ENCODE results near the gene DGKK.
"Not testable (repeated sequence)": the region's sequence is repeated elsewhere in the genome, so short reads cannot be mapped to it uniquely, and the experiment has no call there.

The DGKK gene

DNA sequence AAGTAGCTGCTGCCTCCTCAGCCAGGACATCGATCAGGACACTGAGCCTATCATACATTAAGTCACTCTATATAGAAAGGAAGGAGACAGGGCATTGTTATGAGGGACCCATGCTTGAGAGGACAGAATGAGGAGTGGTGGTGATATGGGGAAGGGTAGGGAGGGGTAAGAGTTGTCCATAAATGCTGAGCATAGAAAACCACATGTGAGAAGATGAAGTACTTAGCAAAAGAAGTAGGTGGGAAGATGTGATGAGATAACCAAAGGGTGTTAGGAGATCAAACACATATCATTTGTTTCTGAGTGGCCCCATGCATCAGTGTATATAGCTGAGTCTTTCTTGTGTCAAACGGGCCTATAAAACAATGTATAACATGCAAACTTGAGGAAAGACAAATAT, 84.1 kb downstream of the DGKK start:
- Mint-ChIP-seq H3K4me1 (ENCODE audit: low read depth in 2 of 2) (peaks cover 1 to 7% of the 10 kb centered on the region in 2 donors), H3K4me3 (no peak overlapping the region), H3K9me3 (no peaks in the 10 kb centered on the region), H3K27me3 (peaks cover 11 to 16% of the 10 kb centered on the region in 2 donors), H3K27ac (peak overlapping the region in 1 of 2 donors; percentile 77), H3K36me3 (ENCODE audit: insufficient read depth) (no peaks in the 10 kb centered on the region)
- DNase-seq, result no peak
- ATAC-seq (replicated peaks), result no peak

DNA sequence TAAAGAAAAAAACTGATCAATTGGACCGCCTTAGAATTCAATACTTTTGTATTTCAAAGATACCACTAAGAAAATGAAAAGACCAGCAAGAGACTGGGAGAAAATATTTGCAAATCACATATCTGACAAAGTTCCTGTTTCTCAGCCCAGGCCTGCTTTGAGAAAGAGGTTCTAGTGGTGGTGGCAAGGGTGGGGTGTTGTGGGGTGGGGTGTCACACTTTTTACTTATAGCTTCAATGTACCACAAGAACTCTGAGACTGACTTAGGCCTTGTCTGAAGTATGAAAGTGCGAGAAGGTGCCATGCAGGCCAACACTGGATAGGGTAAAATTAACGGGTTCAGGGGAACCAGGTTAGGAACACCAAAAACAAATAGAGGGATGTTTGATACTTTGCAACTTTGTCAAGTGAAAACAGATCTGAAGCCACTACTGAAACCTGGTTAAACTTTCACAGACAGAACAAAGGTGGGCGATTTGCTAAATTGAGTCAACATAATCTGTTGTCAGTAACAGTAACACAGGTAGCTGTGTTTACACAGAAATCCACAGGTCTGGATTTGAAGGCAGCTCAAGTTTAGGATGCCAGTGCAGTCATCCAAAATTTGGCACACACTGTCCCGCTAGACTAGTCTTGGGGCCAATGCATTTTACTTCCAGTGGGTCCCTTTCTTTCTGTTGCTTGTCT, 88.8 kb downstream of the DGKK start:
- Mint-ChIP-seq H3K27ac (no peak overlapping the region), H3K9me3 (no peaks in the 10 kb centered on the region), H3K4me3 (no peak overlapping the region), H3K36me3 (ENCODE audit: insufficient read depth) (no peaks in the 10 kb centered on the region), H3K27me3 (no peaks in the 10 kb centered on the region), H3K4me1 (ENCODE audit: low read depth in 2 of 2) (peaks cover 1 to 5% of the 10 kb centered on the region in 2 donors)
- DNase-seq (no peak), ATAC-seq (replicated peaks) (no peak)

DNA sequence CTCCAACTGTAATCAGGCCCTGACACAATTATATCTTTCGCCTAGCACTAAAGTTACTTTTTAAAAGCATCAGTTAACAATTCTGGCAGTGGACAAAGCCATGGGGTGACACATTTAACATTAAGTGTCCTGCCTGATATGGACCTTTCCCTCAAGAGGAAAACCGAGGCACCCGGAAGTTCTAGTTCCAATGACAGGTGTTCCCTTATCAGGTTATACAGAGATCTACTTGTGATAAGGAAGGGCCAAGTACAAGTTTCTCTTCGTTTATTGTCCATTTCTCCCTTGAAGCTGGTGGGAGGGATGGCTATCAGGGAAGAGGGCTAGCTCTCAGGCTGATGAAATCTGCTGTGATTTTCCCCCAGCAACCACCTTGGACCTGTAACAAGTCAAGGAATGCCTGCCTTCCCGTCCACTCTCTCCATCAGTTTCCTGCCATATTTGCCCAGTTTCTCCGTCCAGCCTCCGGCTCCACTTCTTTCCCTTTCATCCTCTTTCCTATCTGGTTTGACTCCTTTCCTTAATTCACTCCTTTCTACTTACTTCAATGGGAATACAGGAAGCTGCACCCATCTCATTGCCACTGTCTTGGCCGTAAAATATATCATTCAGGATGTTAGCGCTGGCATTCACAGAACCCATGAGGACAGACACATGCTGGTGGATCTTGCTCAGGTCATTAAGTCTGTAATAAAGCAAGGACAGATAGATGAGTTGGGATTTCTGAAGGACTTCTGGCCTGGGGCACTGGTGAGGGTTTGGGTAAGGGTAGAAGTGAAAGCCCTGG, 95.0 kb downstream of the DGKK start:
- Mint-ChIP-seq H3K27ac (no peak overlapping the region), H3K4me3 (no peak overlapping the region), H3K36me3 (ENCODE audit: insufficient read depth) (no peaks in the 10 kb centered on the region), H3K4me1 (ENCODE audit: low read depth in 2 of 2) (no peaks in the 10 kb centered on the region), H3K9me3 (no peaks in the 10 kb centered on the region), H3K27me3 (no peaks in the 10 kb centered on the region)
- ATAC-seq (replicated peaks) (no peak), DNase-seq (no peak)

DNA sequence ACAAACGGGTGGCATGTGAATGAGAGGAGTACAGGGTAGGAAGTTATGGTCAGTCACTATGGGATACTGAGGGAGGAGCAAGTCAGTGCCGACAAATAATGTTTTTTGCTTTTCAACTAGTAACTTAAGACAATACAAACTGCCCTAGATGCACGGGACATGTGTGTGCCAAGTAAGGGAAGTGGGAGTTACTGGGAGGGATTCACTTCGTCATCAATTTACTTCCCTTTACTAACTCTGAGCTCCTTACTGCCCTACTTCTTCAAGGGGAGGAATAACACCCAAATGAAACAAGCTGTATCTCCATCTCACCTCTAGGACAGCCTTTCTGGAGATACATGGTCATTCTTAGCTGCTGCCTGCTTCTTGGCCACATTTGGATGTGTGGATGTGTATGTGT, 97.7 kb downstream of the DGKK start:
- DNase-seq, result no peak
- H3K4me3 Mint-ChIP-seq, result no peak overlapping the region
- no peaks in the 10 kb centered on the region for H3K36me3 Mint-ChIP-seq (ENCODE audit: insufficient read depth)
- H3K4me1 Mint-ChIP-seq (ENCODE audit: low read depth in 2 of 2), result no peaks in the 10 kb centered on the region
- H3K9me3 Mint-ChIP-seq, result no peaks in the 10 kb centered on the region
- ATAC-seq (replicated peaks), result no peak
- no peak overlapping the region for H3K27ac Mint-ChIP-seq
- peaks cover 5 to 13% of the 10 kb centered on the region in 2 donors for H3K27me3 Mint-ChIP-seq

DNA sequence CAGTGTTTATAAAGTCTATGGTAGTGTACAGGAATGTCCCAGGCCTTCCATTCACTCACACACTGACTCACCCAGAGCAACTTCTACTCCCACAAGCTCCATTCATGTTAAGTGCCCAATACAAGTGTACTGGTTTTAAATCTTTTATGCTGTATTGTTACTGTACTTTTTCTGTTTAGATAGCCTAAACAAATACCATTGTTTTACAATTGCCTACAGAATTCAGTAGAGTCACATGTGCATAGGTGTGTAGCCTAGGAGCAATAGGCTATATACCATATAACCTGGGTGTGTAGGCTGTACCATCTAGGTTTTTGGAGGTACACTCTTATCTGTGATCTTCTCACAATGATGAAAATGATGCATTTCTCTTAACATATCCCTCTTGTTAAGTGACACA, 126.7 kb downstream of the DGKK start:
- no peaks in the 10 kb centered on the region for H3K4me1 Mint-ChIP-seq (ENCODE audit: low read depth in 2 of 2)
- H3K4me3 Mint-ChIP-seq, result no peak overlapping the region
- no peaks in the 10 kb centered on the region for H3K9me3 Mint-ChIP-seq
- H3K27ac Mint-ChIP-seq, result no peak overlapping the region
- H3K27me3 Mint-ChIP-seq, result peaks cover 0 to 9% of the 10 kb centered on the region in 2 donors
- no peaks in the 10 kb centered on the region for H3K36me3 Mint-ChIP-seq (ENCODE audit: insufficient read depth)
- DNase-seq (no peak), ATAC-seq (replicated peaks) (no peak)

DNA sequence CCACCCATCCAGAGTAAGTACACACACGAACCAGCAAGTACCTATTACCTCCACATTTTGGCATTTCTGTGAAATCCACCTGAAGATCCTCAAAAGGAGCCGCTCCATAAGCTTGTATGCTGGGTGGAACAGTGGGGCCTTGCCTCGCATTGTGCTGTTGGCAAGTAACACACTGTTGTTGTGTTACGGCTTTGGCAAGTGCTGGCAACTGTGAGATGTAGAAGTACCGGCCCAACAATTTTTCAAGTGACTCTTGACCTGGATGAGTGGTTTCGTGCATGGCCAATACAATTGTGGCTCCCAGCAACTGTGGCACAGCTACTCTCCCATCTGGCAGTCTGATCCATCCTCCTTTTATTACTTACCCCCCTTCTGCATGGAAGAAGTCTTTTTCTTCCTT, 137.3 kb downstream of the DGKK start:
- H3K4me1 Mint-ChIP-seq (ENCODE audit: low read depth in 2 of 2), result no peaks in the 10 kb centered on the region
- no peak for ATAC-seq (replicated peaks)

DNA sequence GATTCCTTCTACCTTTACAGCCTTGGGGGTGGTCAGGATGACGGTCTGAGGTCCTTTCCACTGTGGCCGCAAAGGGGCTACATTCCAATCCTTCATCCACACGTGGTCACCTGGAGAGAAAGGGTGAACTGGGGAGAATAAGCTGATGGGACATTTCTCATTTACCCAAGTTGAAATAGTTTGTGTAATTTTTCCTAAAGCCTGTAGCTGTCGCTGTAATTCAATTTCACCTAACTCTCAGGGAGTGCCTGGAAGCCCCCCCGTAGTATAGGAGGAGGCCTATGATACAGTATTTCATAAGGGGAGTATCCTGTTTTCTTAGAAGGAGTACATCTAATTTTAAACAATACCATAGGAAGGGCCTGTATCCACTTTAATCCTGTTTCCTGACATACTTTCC, 138.0 kb downstream of the DGKK start:
- H3K27me3 Mint-ChIP-seq; H3K9me3 Mint-ChIP-seq; ATAC-seq (replicated peaks); H3K27ac Mint-ChIP-seq; H3K4me3 Mint-ChIP-seq; DNase-seq; H3K4me1 Mint-ChIP-seq (ENCODE audit: low read depth in 2 of 2); H3K36me3 Mint-ChIP-seq (ENCODE audit: insufficient read depth): not testable (repeated sequence)

More for the DNA sequence above, 137.3 kb downstream of the DGKK start:
- no peaks in the 10 kb centered on the region for H3K9me3 Mint-ChIP-seq
- DNase-seq, result no peak
- H3K27ac Mint-ChIP-seq, result no peak overlapping the region
- H3K4me3 Mint-ChIP-seq, result no peak overlapping the region
- H3K27me3 Mint-ChIP-seq, result peaks cover 6 to 7% of the 10 kb centered on the region in 2 donors
- no peaks in the 10 kb centered on the region for H3K36me3 Mint-ChIP-seq (ENCODE audit: insufficient read depth)

DNA sequence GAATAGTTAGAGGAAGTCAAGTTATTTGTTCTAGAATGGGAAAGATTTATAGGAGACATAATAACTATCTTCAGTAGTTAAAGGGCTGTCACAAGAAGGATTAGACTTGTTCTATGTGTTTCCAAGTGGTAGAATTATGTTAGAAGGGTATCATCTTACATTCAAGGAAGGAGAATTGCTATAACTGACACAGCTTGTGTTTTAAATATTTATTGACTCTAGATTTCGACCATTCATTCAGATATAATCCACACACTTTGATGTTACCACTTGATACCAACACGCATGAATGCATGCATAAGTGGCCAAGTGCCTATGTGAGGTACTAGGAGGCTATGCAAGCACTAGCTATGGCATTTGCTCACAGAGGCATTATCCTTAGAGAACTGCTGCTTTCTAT, 143.4 kb downstream of the DGKK start:
- no peaks in the 10 kb centered on the region for H3K36me3 Mint-ChIP-seq (ENCODE audit: insufficient read depth)
- H3K27me3 Mint-ChIP-seq, result peaks cover 0 to 6% of the 10 kb centered on the region in 2 donors
- no peaks in the 10 kb centered on the region for H3K4me1 Mint-ChIP-seq (ENCODE audit: low read depth in 2 of 2)
- no peak overlapping the region for H3K27ac Mint-ChIP-seq
- DNase-seq (no peak), ATAC-seq (replicated peaks) (no peak)
- H3K9me3 Mint-ChIP-seq, result no peaks in the 10 kb centered on the region
- no peak overlapping the region for H3K4me3 Mint-ChIP-seq

Data from effector memory CD8-positive, alpha-beta T cell (primary cell).